WERI-Rb-1 (cell line): ENCODE data around the gene PNMA3.
"Not testable (repeated sequence)": the region's sequence is repeated elsewhere in the genome, so short reads cannot be mapped to it uniquely, and the experiment has no call there.

Experiments
- DNase-seq: peaks from one replicate; pipeline ENCODE4 v3.0.0-alpha.2; 2020
- H3K27ac ChIP-seq: fragments of 250-450 bp; sonication (Bioruptor Pico); 2 replicates; pipeline ENCODE4 v1.5.1; 2020; ENCODE audit warnings: mild to moderate bottlenecking, moderate library complexity
- H3K27me3 ChIP-seq: fragments of 250-450 bp; sonication (Bioruptor Pico); 2 replicates; pipeline ENCODE4 v1.5.1; 2021; ENCODE audit warnings: mild to moderate bottlenecking, low read depth, moderate library complexity; ENCODE audit not compliant: insufficient read depth, severe bottlenecking
- H3K36me3 ChIP-seq: fragments of 250-450 bp; sonication (Bioruptor Pico); 2 replicates; pipeline ENCODE4 v1.5.1; 2020; ENCODE audit warnings: mild to moderate bottlenecking, moderate library complexity
- H3K4me3 ChIP-seq: 2 replicates; pipeline ENCODE4 v1.5.1; 2011; ENCODE audit warnings: low read depth, mild to moderate bottlenecking, control low read depth, low read length
- H3K9me3 ChIP-seq: fragments of 250-450 bp; sonication (Bioruptor Pico); 2 replicates; pipeline ENCODE4 v1.5.1; 2021; ENCODE audit warnings: mild to moderate bottlenecking, moderate library complexity; ENCODE audit not compliant: severe bottlenecking
- TF ChIP-seq, protein P1 (sequence below): IDR thresholded peaks from 2 replicates; pipeline ENCODE4 v1.5.1; 2011; ENCODE audit warnings: low read depth, mild to moderate bottlenecking, control low read depth, inconsistent platforms, low read length

The PNMA3 gene

DNA sequence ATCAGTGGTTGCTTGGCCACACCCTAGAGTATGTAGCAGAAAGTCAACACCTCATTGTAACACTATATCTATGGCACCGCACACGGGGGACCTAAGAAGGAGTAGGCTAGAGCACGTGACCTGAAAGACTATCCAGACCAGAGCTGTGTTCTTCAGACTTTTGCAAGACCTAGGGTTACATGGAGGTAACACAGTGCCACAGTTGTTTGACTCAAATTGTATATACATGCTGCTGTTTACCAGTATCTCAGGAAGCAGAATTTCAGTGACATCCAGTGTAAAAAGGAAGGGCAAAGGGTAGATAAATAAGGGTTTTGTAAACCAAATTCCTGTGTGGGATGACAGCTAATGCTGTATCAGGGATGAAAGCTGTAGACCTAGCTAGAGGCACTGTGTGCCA, 46.1 kb downstream of the PNMA3 start:
- no peak overlapping the region for H3K27ac ChIP-seq
- H3K27me3 ChIP-seq, result peaks cover 79% of the 10 kb centered on the region
- DNase-seq, result no peak
- H3K9me3 ChIP-seq, result peaks cover 10% of the 10 kb centered on the region
- no peaks in the 10 kb centered on the region for H3K36me3 ChIP-seq
- no peak overlapping the region for H3K4me3 ChIP-seq
- TF ChIP-seq, protein P1, sequence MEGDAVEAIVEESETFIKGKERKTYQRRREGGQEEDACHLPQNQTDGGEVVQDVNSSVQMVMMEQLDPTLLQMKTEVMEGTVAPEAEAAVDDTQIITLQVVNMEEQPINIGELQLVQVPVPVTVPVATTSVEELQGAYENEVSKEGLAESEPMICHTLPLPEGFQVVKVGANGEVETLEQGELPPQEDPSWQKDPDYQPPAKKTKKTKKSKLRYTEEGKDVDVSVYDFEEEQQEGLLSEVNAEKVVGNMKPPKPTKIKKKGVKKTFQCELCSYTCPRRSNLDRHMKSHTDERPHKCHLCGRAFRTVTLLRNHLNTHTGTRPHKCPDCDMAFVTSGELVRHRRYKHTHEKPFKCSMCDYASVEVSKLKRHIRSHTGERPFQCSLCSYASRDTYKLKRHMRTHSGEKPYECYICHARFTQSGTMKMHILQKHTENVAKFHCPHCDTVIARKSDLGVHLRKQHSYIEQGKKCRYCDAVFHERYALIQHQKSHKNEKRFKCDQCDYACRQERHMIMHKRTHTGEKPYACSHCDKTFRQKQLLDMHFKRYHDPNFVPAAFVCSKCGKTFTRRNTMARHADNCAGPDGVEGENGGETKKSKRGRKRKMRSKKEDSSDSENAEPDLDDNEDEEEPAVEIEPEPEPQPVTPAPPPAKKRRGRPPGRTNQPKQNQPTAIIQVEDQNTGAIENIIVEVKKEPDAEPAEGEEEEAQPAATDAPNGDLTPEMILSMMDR, result no peak

DNA sequence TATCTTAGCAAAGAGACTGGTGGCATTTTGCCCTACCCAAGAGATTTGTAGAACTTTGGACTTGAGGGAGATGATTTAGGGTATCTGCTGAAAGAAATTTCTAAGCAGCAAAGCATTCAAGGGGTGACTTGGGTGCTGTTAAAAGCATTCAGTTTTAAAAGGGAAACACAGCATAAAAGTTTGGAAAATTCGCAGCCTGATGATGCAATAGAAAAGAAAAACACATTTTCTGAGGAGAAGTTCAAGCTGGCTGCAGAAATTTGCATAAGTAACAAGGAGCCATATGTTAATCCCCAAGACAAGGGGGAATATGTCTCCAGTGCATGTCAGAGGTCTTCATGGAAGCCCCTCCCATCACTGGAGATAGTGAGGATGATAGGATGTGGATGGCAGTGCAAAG, 48.7 kb downstream of the PNMA3 start:
- H3K27ac ChIP-seq, result not testable (repeated sequence)

DNA sequence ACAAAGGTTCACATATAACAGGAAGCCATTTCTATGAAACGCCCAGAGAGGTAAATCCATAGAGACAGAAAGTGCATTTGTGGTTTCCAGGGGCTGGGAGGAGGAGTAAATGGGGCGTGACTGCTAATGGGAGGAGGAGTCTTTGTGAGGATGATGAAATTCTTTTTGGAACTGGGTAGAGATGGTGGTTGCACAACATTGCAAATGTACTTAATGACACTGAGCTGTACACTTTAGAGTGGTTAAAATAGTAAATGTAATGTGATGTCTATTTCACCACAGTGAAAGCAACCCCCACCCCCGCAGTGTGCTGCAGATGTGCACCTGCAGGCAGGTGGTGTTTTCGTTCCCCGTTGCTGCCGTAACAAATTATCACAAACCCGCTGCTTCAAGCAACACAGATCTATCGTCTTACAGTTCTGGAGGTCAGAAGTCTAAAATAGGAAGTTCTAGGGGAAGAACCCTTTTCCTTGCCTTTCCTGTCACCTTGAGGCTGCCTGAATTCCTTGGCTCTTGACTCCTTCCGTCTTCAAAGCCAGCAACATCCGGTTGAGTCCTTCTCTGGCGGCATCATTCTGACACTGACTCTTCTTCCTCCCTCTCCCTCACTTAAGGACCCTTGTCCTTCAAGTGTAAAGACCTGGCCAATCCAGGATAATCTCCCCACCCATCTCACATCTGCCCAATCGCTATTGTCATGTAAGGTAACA, 50.0 kb downstream of the PNMA3 start:
- not testable (repeated sequence) for DNase-seq, H3K9me3 ChIP-seq, H3K4me3 ChIP-seq, H3K36me3 ChIP-seq, H3K27ac ChIP-seq
- H3K27me3 ChIP-seq, result peaks cover 46% of the 10 kb centered on the region

More for the DNA sequence above, 48.7 kb downstream of the PNMA3 start:
- H3K4me3 ChIP-seq, H3K36me3 ChIP-seq, DNase-seq, H3K9me3 ChIP-seq: not testable (repeated sequence)
- H3K27me3 ChIP-seq, result peaks cover 58% of the 10 kb centered on the region
